Measurements from ENCODE around the gene CORO2A. TPM values are rescaled to one million over a fixed set of nuclear protein-coding genes. Genes with fewer than 3 reads are reported as not detected.

CORO2A gene
- total RNA-seq, 1 experiment from 2014 or later = 15.8 TPM

GRCh38 chr9:98206754-98207153 lies 14.3 kb upstream of the CORO2A start:
- peaks cover 6 to 10% of the 10 kb centered on the region in 2 experiments; a peak in 4 of 5 replicates for H3K9me3 Mint-ChIP-seq
- peak overlapping the region in 1 of 3 experiments; percentile 40; a peak in 2 of 7 replicates for H3K27ac Mint-ChIP-seq

More at GRCh38 chr9:98206754-98207153, 14.3 kb upstream of the CORO2A start:
- Histone ChIP-seq H2AK5ac (ENCODE audit: insufficient read length, low read length) (no peak overlapping the region), H3K23me2 (ENCODE audit: insufficient read length, low read depth, low read length, poor library complexity, severe bottlenecking) (no peaks in the 10 kb centered on the region), H3K27me3 (ENCODE audit: insufficient read depth, low read length) (no peaks in the 10 kb centered on the region), H3K4me2 (ENCODE audit: insufficient read depth, insufficient read length, low read length) (no peak overlapping the region), H3K18ac (ENCODE audit: insufficient read length, low read depth, low read length) (no peak overlapping the region), H4K8ac (replicated peaks; ENCODE audit: insufficient read length, low read depth, low read length) (no peak overlapping the region), H3K9me3 (ENCODE audit: control insufficient read depth, low read depth, low read length) (no peaks in the 10 kb centered on the region), H3T11ph (ENCODE audit: low read length) (no peak overlapping the region), H2BK15ac (ENCODE audit: low read depth, low read length) (no peak overlapping the region), H3K79me2 (ENCODE audit: insufficient read depth, low read length) (no peaks in the 10 kb centered on the region), H2BK12ac (ENCODE audit: insufficient read length, low read depth, low read length) (no peak overlapping the region), H3K56ac (ENCODE audit: insufficient read length, low read depth, low read length) (no peak overlapping the region), H4K5ac (ENCODE audit: insufficient read length, low read depth, low read length) (no peak overlapping the region), H2AFZ (ENCODE audit: low read length) (no peak overlapping the region), H4K20me1 (ENCODE audit: control insufficient read depth, insufficient read depth, insufficient read length) (no peaks in the 10 kb centered on the region), H3K9ac (ENCODE audit: extremely low read depth, insufficient read length, low read length) (no peak overlapping the region), H3K79me1 (ENCODE audit: insufficient read depth, low read depth, low read length, poor library complexity, severe bottlenecking) (no peaks in the 10 kb centered on the region), H4K91ac (ENCODE audit: insufficient read length, low read depth, low read length) (no peak overlapping the region), H3K14ac (ENCODE audit: insufficient read depth, low read length) (no peak overlapping the region), H3K23ac (ENCODE audit: insufficient read length, low read depth, low read length) (no peak overlapping the region), H3K27ac (ENCODE audit: insufficient read length, low read depth, low read length) (no peak overlapping the region), H2BK120ac (ENCODE audit: low read depth, low read length, poor library complexity, severe bottlenecking) (no peak overlapping the region), H2BK20ac (ENCODE audit: low read depth, low read length, poor library complexity, severe bottlenecking) (no peak overlapping the region), H3K4me1 (ENCODE audit: insufficient read depth, low read length) (no peaks in the 10 kb centered on the region), H2BK5ac (ENCODE audit: insufficient read length, low read length) (no peak overlapping the region), H3K4ac (ENCODE audit: low read depth, low read length) (no peak overlapping the region)
- H3K4me1 Mint-ChIP-seq = peaks cover 8 to 12% of the 10 kb centered on the region in 2 experiments
- TF ChIP-seq, protein P1, sequence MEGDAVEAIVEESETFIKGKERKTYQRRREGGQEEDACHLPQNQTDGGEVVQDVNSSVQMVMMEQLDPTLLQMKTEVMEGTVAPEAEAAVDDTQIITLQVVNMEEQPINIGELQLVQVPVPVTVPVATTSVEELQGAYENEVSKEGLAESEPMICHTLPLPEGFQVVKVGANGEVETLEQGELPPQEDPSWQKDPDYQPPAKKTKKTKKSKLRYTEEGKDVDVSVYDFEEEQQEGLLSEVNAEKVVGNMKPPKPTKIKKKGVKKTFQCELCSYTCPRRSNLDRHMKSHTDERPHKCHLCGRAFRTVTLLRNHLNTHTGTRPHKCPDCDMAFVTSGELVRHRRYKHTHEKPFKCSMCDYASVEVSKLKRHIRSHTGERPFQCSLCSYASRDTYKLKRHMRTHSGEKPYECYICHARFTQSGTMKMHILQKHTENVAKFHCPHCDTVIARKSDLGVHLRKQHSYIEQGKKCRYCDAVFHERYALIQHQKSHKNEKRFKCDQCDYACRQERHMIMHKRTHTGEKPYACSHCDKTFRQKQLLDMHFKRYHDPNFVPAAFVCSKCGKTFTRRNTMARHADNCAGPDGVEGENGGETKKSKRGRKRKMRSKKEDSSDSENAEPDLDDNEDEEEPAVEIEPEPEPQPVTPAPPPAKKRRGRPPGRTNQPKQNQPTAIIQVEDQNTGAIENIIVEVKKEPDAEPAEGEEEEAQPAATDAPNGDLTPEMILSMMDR (conservative IDR thresholded peaks at IDR 0.05) = no peak
- H3K27me3 Mint-ChIP-seq (ENCODE audit: low read depth) = no peaks in the 10 kb centered on the region
- H3K4me3 Mint-ChIP-seq = no peak overlapping the region
- WGBS (ENCODE audit: extremely low coverage, insufficient read length, low lambda C conversion rate) = no CpG with 5 or more reads among the region's 2 CpGs
- peaks cover 10 to 20% (median 12%) of the 10 kb centered on the region in 3 experiments for H3K36me3 Mint-ChIP-seq (ENCODE audit: insufficient read depth in 1 of 3, low read depth in 3 of 3)
- no peak for DNase-seq
